ENCODE measurements around the gene ARMC5. TPM values are rescaled to one million over a fixed set of nuclear protein-coding genes. Genes with fewer than 3 reads are reported as not detected.

The ARMC5 gene
- total RNA-seq, 1 donor from 2014 or later: 5.4 TPM

DNA sequence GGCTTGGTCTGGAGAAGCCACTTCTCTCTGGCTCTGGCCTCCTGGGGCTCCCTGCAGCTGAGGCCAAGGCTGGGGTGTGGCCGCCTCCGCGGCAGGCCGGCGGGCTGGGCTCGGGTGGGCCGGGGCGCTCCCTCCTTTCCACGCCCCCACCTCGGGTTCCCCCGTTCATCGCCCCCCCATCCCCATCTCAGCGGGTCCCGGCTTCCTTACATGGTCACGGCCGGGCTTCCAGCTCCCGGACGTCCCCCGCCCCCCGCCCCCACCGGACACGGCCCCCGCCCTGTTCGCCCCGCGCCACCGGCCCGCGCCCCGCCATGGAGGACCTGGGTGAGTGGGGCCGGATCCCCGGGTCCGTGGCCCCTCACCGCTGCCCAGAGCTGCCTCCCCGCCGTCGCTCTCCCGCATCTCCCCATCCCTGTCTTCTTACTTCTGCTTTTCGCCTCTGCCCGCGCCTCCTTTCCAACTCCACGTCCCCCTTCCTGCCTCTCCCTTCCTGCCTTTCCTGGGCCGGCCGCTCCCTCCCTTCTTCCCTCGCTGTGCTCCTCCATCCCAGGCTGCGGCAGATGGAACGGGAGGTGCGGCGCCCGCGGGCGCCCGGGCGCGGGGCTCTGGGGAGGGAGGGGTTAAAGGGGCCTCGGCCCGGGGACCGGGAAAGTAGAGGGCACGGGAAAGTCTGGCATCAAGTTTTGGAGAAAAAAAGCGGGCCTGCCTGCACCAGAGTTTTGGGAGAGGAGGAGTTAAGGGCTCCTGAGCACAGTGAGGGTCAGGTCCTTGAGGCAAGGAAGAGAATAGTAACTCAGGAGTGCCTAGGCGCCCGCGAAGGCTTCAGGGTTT lies 12.8 kb downstream of the ARMC5 start, which contains the start of gene TGFB1I1:
Gene TGFB1I1 (plus strand): TSS at position 278 of the 834 bp plus-strand sequence. CDS start 37 bp downstream, at position 315.
- peak; percentile 60 for TF ChIP-seq EZH2phosphoT487 (IDR thresholded peaks at IDR 0.05)
- TF ChIP-seq, protein P1, sequence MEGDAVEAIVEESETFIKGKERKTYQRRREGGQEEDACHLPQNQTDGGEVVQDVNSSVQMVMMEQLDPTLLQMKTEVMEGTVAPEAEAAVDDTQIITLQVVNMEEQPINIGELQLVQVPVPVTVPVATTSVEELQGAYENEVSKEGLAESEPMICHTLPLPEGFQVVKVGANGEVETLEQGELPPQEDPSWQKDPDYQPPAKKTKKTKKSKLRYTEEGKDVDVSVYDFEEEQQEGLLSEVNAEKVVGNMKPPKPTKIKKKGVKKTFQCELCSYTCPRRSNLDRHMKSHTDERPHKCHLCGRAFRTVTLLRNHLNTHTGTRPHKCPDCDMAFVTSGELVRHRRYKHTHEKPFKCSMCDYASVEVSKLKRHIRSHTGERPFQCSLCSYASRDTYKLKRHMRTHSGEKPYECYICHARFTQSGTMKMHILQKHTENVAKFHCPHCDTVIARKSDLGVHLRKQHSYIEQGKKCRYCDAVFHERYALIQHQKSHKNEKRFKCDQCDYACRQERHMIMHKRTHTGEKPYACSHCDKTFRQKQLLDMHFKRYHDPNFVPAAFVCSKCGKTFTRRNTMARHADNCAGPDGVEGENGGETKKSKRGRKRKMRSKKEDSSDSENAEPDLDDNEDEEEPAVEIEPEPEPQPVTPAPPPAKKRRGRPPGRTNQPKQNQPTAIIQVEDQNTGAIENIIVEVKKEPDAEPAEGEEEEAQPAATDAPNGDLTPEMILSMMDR (IDR thresholded peaks at IDR 0.05): no peak
- peak; percentile 85 for TF ChIP-seq EZH2 (IDR thresholded peaks at IDR 0.05)
- Histone ChIP-seq H3K4me1 (no peaks in the 10 kb centered on the region), H3K4me2 (peak within 1 kb of the TSS; percentile 86), H3K9ac (no peak within 1 kb of the TSS), H3K27ac (no peak within 1 kb of the TSS), H4K20me1 (ENCODE audit: low read depth) (peaks cover 12% of the 10 kb centered on the region), H3K79me2 (ENCODE audit: low read depth) (no peaks in the 10 kb centered on the region), H3K36me3 (no peaks in the 10 kb centered on the region), H3K4me3 (peak within 1 kb of the TSS; percentile 65), H3K9me3 (ENCODE audit: low read depth) (no peaks in the 10 kb centered on the region), H2AFZ (replicated peaks) (peak within 1 kb of the TSS; percentile 96), H3F3A (ENCODE audit: low read depth) (no peaks in the 10 kb centered on the region), H3K27me3 (peaks cover 71% of the 10 kb centered on the region)
- Mint-ChIP-seq H3K27me3 (ENCODE audit: insufficient read depth, low read depth) (peaks cover 30% of the 10 kb centered on the region), H3K36me3 (peaks cover 5% of the 10 kb centered on the region), H3K4me3 (peak within 1 kb of the TSS; percentile 90), H3K9me3 (no peaks in the 10 kb centered on the region), H3K27ac (no peak within 1 kb of the TSS), H3K4me1 (peaks cover 12% of the 10 kb centered on the region)
- peak; percentile 29 for DNase-seq (ENCODE audit: low spot score)

DNA sequence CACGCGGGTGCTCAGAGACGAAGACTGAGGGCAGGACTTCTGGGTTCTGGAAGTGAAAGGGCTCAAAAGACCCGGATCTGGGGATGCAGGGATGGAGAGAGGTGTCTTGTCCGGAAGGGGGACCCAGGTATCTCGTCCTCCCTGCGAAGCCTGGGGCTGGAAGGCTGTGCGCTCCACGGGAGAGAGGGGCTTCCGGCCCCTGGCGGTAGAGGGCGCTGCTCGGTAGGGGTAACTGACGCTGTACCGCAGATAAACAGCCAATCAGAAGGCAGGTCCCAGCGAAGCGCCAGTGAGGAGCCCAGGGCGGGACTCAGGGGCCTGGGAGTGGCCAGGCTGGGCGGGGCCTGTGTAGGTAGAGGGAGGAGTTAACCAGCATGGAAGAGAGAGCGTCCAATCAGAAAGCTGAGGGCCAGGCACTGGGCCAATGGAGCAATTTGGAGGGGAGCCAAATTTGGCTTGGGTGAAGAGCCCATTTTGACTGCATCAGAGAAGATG lies 13.5 kb downstream of the ARMC5 start:
- H3K27me3 ChIP-seq: peaks cover 77% of the 10 kb centered on the region
- DNase-seq (ENCODE audit: low spot score): peak; percentile 48
- H3K27me3 Mint-ChIP-seq (ENCODE audit: insufficient read depth, low read depth): peaks cover 33% of the 10 kb centered on the region

DNA sequence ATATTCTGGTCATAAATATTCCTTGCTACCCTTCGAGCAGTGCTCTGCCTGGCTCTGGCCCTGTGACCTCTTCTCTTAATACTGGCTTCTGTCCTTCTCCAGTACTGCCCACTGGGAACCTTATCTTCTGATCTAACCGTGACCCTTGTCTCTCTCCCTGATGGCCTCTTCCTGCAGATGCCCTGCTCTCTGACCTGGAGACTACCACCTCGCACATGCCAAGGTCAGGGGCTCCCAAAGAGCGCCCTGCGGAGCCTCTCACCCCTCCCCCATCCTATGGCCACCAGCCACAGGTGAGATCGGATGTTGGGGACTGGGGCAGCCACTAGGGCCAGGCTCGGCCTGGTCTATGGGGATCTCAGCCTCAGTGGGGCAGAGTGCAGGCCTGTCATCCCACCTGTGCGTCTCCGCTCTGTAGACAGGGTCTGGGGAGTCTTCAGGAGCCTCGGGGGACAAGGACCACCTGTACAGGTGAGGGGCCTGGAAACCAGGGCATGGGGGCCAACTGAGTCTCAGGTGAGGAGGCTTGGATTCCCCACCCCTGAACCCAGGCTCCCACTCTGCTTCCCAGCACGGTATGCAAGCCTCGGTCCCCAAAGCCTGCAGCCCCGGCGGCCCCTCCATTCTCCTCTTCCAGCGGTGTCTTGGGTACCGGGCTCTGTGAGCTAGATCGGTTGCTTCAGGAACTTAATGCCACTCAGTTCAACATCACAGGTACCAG lies 14.1 kb downstream of the ARMC5 start:
- Histone ChIP-seq H3K4me2 (no peak overlapping the region), H3K36me3 (no peaks in the 10 kb centered on the region), H3K4me3 (no peak overlapping the region), H3K9ac (no peak overlapping the region), H2AFZ (replicated peaks) (no peak overlapping the region), H3F3A (ENCODE audit: low read depth) (peaks cover 7% of the 10 kb centered on the region), H3K79me2 (ENCODE audit: low read depth) (no peaks in the 10 kb centered on the region), H3K27me3 (peaks cover 84% of the 10 kb centered on the region), H3K4me1 (no peaks in the 10 kb centered on the region), H3K27ac (no peak overlapping the region), H4K20me1 (ENCODE audit: low read depth) (peaks cover 19% of the 10 kb centered on the region), H3K9me3 (ENCODE audit: low read depth) (no peaks in the 10 kb centered on the region)
- Mint-ChIP-seq H3K36me3 (peaks cover 5% of the 10 kb centered on the region), H3K4me3 (peak overlapping the region; percentile 90), H3K9me3 (no peaks in the 10 kb centered on the region), H3K27me3 (ENCODE audit: insufficient read depth, low read depth) (peaks cover 38% of the 10 kb centered on the region), H3K27ac (no peak overlapping the region), H3K4me1 (peaks cover 19% of the 10 kb centered on the region)
- TF ChIP-seq EZH2 (IDR thresholded peaks at IDR 0.05): no peak
- TF ChIP-seq, protein P1 (IDR thresholded peaks at IDR 0.05): no peak
- no peak for TF ChIP-seq EZH2phosphoT487 (IDR thresholded peaks at IDR 0.05)
- no peak for DNase-seq (ENCODE audit: low spot score)

More for the DNA sequence above, 13.5 kb downstream of the ARMC5 start:
- peaks cover 5% of the 10 kb centered on the region for H3K36me3 Mint-ChIP-seq
- peak overlapping the region; percentile 96 for H2AFZ ChIP-seq (replicated peaks)
- peaks cover 14% of the 10 kb centered on the region for H3K4me1 Mint-ChIP-seq
- peaks cover 18% of the 10 kb centered on the region for H4K20me1 ChIP-seq (ENCODE audit: low read depth)
- H3K9ac ChIP-seq: no peak overlapping the region
- no peak overlapping the region for H3K27ac Mint-ChIP-seq
- H3K4me3 Mint-ChIP-seq: peak overlapping the region; percentile 90
- H3K4me3 ChIP-seq: peak overlapping the region; percentile 65
- H3K36me3 ChIP-seq: no peaks in the 10 kb centered on the region
- no peaks in the 10 kb centered on the region for H3K4me1 ChIP-seq
- H3K9me3 Mint-ChIP-seq: no peaks in the 10 kb centered on the region
- no peak overlapping the region for H3K27ac ChIP-seq
- H3K79me2 ChIP-seq (ENCODE audit: low read depth): no peaks in the 10 kb centered on the region
- H3K9me3 ChIP-seq (ENCODE audit: low read depth): no peaks in the 10 kb centered on the region
- TF ChIP-seq, protein P1 (IDR thresholded peaks at IDR 0.05): peak; percentile 59
- TF ChIP-seq EZH2 (IDR thresholded peaks at IDR 0.05): no peak
- H3F3A ChIP-seq (ENCODE audit: low read depth): peaks cover 4% of the 10 kb centered on the region
- H3K4me2 ChIP-seq: peak overlapping the region; percentile 86
